ENCODE measurements around the gene CHMP4A. TPM values are rescaled to one million over a fixed set of nuclear protein-coding genes. Genes with fewer than 3 reads are reported as not detected.
A peak's percentile ranks its signal among the peaks of the same experiment; 100 is the strongest.

Gene CHMP4A
- total and polyA plus RNA-seq, 2 of the 13 experiments (the other 11 are each of a cell fraction or from before 2014, with no cell fraction given) = 83.6 to 113 TPM

- no peak for TF ChIP-seq IRF2 (CRISPR knock-in tag; IDR thresholded peaks at IDR 0.05)
- TF ChIP-seq NFRKB (IDR thresholded peaks at IDR 0.05) = no peak; the same call in 1 of the 2 replicates
- TF ChIP-seq ZNF687 (CRISPR knock-in tag; IDR thresholded peaks at IDR 0.05) = no peak
- TF ChIP-seq KDM5A (IDR thresholded peaks at IDR 0.05; ENCODE audit: borderline replicate concordance, low read length) = peak; percentile 91
- TF ChIP-seq ZNF784 (CRISPR knock-in tag; IDR thresholded peaks at IDR 0.05; ENCODE audit: borderline replicate concordance) = no peak
- TF ChIP-seq ZNF83 (CRISPR knock-in tag; IDR thresholded peaks at IDR 0.05; ENCODE audit: borderline replicate concordance) = no peak
- 0 out of 2 replicates have a peak, but pooled peaks have one; percentile 0 for TF ChIP-seq ZBTB26 (CRISPR knock-in tag; IDR thresholded peaks at IDR 0.05; ENCODE audit: borderline replicate concordance)
- TF ChIP-seq ZSCAN12 (CRISPR knock-in tag; IDR thresholded peaks at IDR 0.05) = 0 out of 2 replicates have a peak, but pooled peaks have one; percentile 37
- TF ChIP-seq NCOA5 (CRISPR knock-in tag; IDR thresholded peaks at IDR 0.05) = no peak
- no peak for TF ChIP-seq BCL6 (CRISPR knock-in tag; IDR thresholded peaks at IDR 0.05)
- TF ChIP-seq RAD21 (CRISPR knock-in tag; IDR thresholded peaks at IDR 0.05) = no peak
- TF ChIP-seq ZNF552 (CRISPR knock-in tag; IDR thresholded peaks at IDR 0.05; ENCODE audit: borderline replicate concordance) = no peak
- no peak for TF ChIP-seq EZH2 (conservative IDR thresholded peaks at IDR 0.05; ENCODE audit: low read depth, low read length)
- TF ChIP-seq GTF3A (CRISPR knock-in tag; conservative IDR thresholded peaks at IDR 0.05) = no peak
- TF ChIP-seq SIX4 (CRISPR knock-in tag; IDR thresholded peaks at IDR 0.05) = no peak
- TF ChIP-seq CREB1 (IDR thresholded peaks at IDR 0.05) = no peak
- no peak for TF ChIP-seq CREB1 (CRISPR knock-in tag; IDR thresholded peaks at IDR 0.05)
- TF ChIP-seq ZNF24 (IDR thresholded peaks at IDR 0.05) = no peak
- TF ChIP-seq MAFK (conservative IDR thresholded peaks at IDR 0.05 in 1 of 2, IDR thresholded peaks at IDR 0.05 in 1 of 2; ENCODE audit: low read length in 2 of 2) = peak in 1 of 2 experiments; percentile 47; a peak in 1 of 4 replicates
- peak; percentile 52; the same call in 1 of the 2 replicates for TF ChIP-seq ZC3H4 (CRISPR knock-in tag; IDR thresholded peaks at IDR 0.05; ENCODE audit: borderline replicate concordance)
- TF ChIP-seq ZFP90 (CRISPR knock-in tag; IDR thresholded peaks at IDR 0.05; ENCODE audit: borderline replicate concordance) = no peak
- TF ChIP-seq MBD4 (IDR thresholded peaks at IDR 0.05; ENCODE audit: borderline replicate concordance, low read length) = no peak
- no peak for TF ChIP-seq KDM6A (CRISPR knock-in tag; IDR thresholded peaks at IDR 0.05; ENCODE audit: low read depth)
- TF ChIP-seq SYNCRIP (IDR thresholded peaks at IDR 0.05; ENCODE audit: insufficient read depth, low read depth, low read length) = no peak
Measured at GRCh38 chr14:24213866-24214662, 776 bp upstream of the CHMP4A start (continued).

All from HepG2 (cell line).